WTC11 (cell line): ENCODE data around the gene C10orf90. TPM values are rescaled to one million over a fixed set of nuclear protein-coding genes. Genes with fewer than 3 reads are reported as not detected.

ENCODE experiments used
- ATAC-seq: fragments of 200-7000 bp; cut with Tn5 transposase; 2 replicates; pipeline ENCODE4 v1.10.0; 2021; ENCODE audit warnings: mild to moderate bottlenecking, moderate library complexity
- CTCF ChIA-PET: fragments of 300-600 bp; sonication (Branson Sonifier 250); formaldehyde crosslinking; loops from one replicate; lab custom pipeline; 2021; ENCODE audit warnings: antibody characterized with exemption; lab: Charles Lee
- POLR2A ChIA-PET: fragments of 350-600 bp; sonication (Branson Sonifier 250); formaldehyde crosslinking; loops from one replicate; lab custom pipeline; 2021; ENCODE audit warnings: antibody characterized with exemption; lab: Charles Lee
- DNase-seq: peaks from one replicate; pipeline ENCODE4 v3.0.0; 2021; ENCODE audit warnings: low spot score
- H3K27ac Mint-ChIP-seq: 2 replicates; pipeline ENCODE4 v1.8.0; 2021; ENCODE audit warnings: mixed read lengths
- H3K27me3 Mint-ChIP-seq: 2 replicates; pipeline ENCODE4 v1.8.0; 2021; ENCODE audit warnings: low read depth, mild to moderate bottlenecking, moderate library complexity, mixed read lengths
- H3K36me3 Mint-ChIP-seq: 2 replicates; pipeline ENCODE4 v1.8.0; 2021; ENCODE audit warnings: mixed read lengths
- H3K4me1 Mint-ChIP-seq: 2 replicates; pipeline ENCODE4 v1.8.0; 2022; ENCODE audit warnings: mixed read lengths
- H3K4me3 Mint-ChIP-seq: 2 replicates; pipeline ENCODE4 v1.8.0; 2021; ENCODE audit warnings: mild to moderate bottlenecking, moderate library complexity, mixed read lengths
- H3K9me3 Mint-ChIP-seq: 2 replicates; pipeline ENCODE4 v1.8.0; 2021; ENCODE audit warnings: mixed read lengths
- ATF1 ChIP-seq: sonication (generic); formaldehyde crosslinking; IDR thresholded peaks from 2 replicates; pipeline ENCODE4 v1.8.1; 2023; ENCODE audit warnings: mild to moderate bottlenecking, moderate library complexity, missing genetic modification reagents
- CBFB ChIP-seq: sonication (generic); formaldehyde crosslinking; IDR thresholded peaks from 2 replicates; pipeline ENCODE4 v1.8.1; 2022; ENCODE audit warnings: mild to moderate bottlenecking, low read depth, missing genetic modification reagents
- CREM ChIP-seq: sonication (generic); formaldehyde crosslinking; IDR thresholded peaks from 2 replicates; pipeline ENCODE4 v1.8.1; 2022; ENCODE audit warnings: mild to moderate bottlenecking, missing genetic modification reagents, moderate library complexity
- FOXK1 ChIP-seq: sonication (generic); formaldehyde crosslinking; IDR thresholded peaks from 2 replicates; pipeline ENCODE4 v1.8.0; 2022; ENCODE audit warnings: mild to moderate bottlenecking, moderate library complexity, missing genetic modification reagents
- GTF2I ChIP-seq: fragments of 250-450 bp; sonication (Bioruptor Pico); conservative IDR thresholded peaks from 2 replicates; pipeline ENCODE4 v1.4.0; 2021; ENCODE audit warnings: mild to moderate bottlenecking
- SP1 ChIP-seq: sonication (generic); formaldehyde crosslinking; conservative IDR thresholded peaks from 2 replicates; pipeline ENCODE4 v1.8.1; 2022; ENCODE audit warnings: missing genetic modification reagents
- ZNF317 ChIP-seq: sonication (generic); formaldehyde crosslinking; IDR thresholded peaks from 2 replicates; pipeline ENCODE4 v1.8.1; 2023; ENCODE audit warnings: low read depth, mild to moderate bottlenecking, moderate library complexity, missing genetic modification reagents, borderline replicate concordance
- ZNF396 ChIP-seq: fragments of 250-450 bp; sonication (Bioruptor Pico); IDR thresholded peaks from 2 replicates; pipeline ENCODE4 v1.8.0; 2021; ENCODE audit warnings: mild to moderate bottlenecking, moderate library complexity, borderline replicate concordance
- total RNA-seq: library from RNA; stranded (reverse); gene quantifications from 3 replicates; pipeline ENCODE4 v1.2.3, GENCODE V29; 2021
- TF ChIP-seq, protein P1 (sequence below): fragments of 250-450 bp; sonication (Bioruptor Pico); IDR thresholded peaks from 2 replicates; pipeline ENCODE4 v1.9.0; 2021; ENCODE audit warnings: mild to moderate bottlenecking
- TF ChIP-seq, protein P2 (sequence below): sonication (generic); formaldehyde crosslinking; IDR thresholded peaks from 2 replicates; pipeline ENCODE4 v1.8.0; 2023; ENCODE audit warnings: missing genetic modification reagents, mild to moderate bottlenecking, borderline replicate concordance
- TF ChIP-seq, protein P3 (sequence below): sonication (generic); formaldehyde crosslinking; IDR thresholded peaks from 2 replicates; pipeline ENCODE4 v1.8.0; 2022; ENCODE audit warnings: mild to moderate bottlenecking, missing genetic modification reagents
- TF ChIP-seq, protein P4 (sequence below): sonication (generic); formaldehyde crosslinking; IDR thresholded peaks from 2 replicates; pipeline ENCODE4 v1.8.1; 2023; ENCODE audit warnings: mild to moderate bottlenecking, missing genetic modification reagents, moderate library complexity
- TF ChIP-seq, protein P5 (sequence below): sonication (generic); formaldehyde crosslinking; IDR thresholded peaks from 2 replicates; pipeline ENCODE4 v1.8.1; 2022; ENCODE audit warnings: missing genetic modification reagents, borderline replicate concordance

C10orf90 gene
- total RNA-seq, 1 experiment from 2014 or later = 0.85 TPM

DNA sequence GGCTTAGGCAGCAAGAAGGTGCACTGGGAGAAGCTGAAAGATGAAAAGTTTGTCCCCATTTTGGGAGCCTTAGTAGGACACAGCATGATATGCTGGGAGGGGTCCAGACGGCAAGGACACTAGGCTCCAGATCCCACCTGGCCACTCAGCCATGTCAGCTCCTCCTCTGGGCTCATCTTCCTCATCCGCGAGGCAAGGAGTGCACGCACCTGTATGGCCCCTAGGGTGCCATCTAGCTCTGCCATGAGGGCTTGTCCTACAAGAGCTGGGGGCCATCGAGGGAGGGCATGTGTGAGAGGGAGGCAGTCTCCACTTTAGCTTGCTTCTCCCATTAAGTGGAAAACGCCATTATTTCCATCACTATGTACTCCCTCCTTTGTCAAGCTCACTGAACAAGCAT lies 146.0 kb downstream of the C10orf90 start:
- POLR2A ChIA-PET = no interaction called here
- Mint-ChIP-seq H3K36me3 (no peaks in the 10 kb centered on the region), H3K4me3 (no peak overlapping the region), H3K27ac (no peak overlapping the region), H3K4me1 (peaks cover 14% of the 10 kb centered on the region), H3K27me3 (no peaks in the 10 kb centered on the region), H3K9me3 (peaks cover 5% of the 10 kb centered on the region; the same call in 1 of the 2 replicates)
- ATAC-seq (no peak), DNase-seq (no peak)
- CTCF ChIA-PET = interaction anchor here (1.0 kb wide), 1 partner anchor 75 kb away, joined by 3 read pairs; no protein-coding TSS in a partner anchor
- TF ChIP-seq ZNF317 (CRISPR knock-in tag) (no peak), CREM (CRISPR knock-in tag) (no peak), GTF2I (no peak), CBFB (no peak), ATF1 (CRISPR knock-in tag) (no peak), ZNF396 (CRISPR knock-in tag) (no peak), FOXK1 (no peak)
- TF ChIP-seq, protein P1, sequence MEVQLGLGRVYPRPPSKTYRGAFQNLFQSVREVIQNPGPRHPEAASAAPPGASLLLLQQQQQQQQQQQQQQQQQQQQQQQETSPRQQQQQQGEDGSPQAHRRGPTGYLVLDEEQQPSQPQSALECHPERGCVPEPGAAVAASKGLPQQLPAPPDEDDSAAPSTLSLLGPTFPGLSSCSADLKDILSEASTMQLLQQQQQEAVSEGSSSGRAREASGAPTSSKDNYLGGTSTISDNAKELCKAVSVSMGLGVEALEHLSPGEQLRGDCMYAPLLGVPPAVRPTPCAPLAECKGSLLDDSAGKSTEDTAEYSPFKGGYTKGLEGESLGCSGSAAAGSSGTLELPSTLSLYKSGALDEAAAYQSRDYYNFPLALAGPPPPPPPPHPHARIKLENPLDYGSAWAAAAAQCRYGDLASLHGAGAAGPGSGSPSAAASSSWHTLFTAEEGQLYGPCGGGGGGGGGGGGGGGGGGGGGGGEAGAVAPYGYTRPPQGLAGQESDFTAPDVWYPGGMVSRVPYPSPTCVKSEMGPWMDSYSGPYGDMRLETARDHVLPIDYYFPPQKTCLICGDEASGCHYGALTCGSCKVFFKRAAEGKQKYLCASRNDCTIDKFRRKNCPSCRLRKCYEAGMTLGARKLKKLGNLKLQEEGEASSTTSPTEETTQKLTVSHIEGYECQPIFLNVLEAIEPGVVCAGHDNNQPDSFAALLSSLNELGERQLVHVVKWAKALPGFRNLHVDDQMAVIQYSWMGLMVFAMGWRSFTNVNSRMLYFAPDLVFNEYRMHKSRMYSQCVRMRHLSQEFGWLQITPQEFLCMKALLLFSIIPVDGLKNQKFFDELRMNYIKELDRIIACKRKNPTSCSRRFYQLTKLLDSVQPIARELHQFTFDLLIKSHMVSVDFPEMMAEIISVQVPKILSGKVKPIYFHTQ (CRISPR knock-in tag) = no peak
- TF ChIP-seq, protein P2, sequence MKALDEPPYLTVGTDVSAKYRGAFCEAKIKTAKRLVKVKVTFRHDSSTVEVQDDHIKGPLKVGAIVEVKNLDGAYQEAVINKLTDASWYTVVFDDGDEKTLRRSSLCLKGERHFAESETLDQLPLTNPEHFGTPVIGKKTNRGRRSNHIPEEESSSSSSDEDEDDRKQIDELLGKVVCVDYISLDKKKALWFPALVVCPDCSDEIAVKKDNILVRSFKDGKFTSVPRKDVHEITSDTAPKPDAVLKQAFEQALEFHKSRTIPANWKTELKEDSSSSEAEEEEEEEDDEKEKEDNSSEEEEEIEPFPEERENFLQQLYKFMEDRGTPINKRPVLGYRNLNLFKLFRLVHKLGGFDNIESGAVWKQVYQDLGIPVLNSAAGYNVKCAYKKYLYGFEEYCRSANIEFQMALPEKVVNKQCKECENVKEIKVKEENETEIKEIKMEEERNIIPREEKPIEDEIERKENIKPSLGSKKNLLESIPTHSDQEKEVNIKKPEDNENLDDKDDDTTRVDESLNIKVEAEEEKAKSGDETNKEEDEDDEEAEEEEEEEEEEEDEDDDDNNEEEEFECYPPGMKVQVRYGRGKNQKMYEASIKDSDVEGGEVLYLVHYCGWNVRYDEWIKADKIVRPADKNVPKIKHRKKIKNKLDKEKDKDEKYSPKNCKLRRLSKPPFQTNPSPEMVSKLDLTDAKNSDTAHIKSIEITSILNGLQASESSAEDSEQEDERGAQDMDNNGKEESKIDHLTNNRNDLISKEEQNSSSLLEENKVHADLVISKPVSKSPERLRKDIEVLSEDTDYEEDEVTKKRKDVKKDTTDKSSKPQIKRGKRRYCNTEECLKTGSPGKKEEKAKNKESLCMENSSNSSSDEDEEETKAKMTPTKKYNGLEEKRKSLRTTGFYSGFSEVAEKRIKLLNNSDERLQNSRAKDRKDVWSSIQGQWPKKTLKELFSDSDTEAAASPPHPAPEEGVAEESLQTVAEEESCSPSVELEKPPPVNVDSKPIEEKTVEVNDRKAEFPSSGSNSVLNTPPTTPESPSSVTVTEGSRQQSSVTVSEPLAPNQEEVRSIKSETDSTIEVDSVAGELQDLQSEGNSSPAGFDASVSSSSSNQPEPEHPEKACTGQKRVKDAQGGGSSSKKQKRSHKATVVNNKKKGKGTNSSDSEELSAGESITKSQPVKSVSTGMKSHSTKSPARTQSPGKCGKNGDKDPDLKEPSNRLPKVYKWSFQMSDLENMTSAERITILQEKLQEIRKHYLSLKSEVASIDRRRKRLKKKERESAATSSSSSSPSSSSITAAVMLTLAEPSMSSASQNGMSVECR (CRISPR knock-in tag) = no peak
- TF ChIP-seq, protein P3, sequence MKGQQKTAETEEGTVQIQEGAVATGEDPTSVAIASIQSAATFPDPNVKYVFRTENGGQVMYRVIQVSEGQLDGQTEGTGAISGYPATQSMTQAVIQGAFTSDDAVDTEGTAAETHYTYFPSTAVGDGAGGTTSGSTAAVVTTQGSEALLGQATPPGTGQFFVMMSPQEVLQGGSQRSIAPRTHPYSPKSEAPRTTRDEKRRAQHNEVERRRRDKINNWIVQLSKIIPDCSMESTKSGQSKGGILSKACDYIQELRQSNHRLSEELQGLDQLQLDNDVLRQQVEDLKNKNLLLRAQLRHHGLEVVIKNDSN = no peak

DNA sequence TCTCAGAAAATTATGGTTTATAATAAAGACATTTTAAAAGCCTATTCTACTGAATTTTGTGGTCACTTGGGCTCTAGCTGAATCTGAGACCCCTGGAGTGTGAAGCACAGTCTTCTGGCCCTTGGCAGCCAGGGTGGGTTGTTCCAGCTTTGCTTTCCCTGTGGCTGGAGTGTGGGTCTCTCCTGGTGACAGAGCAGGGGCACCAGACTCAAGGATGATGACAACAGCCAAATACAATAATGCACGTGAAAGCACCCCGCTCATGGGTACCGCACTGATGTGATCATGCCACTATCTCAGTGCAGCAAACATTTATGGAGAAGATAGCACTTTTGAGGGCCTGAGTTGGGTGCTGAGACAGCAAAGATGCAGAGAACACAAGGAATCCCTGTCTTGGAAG lies 147.4 kb downstream of the C10orf90 start:
- CTCF ChIA-PET = no interaction called here
- Mint-ChIP-seq H3K36me3 (peaks cover under 1% of the 10 kb centered on the region; the same call in 1 of the 2 replicates), H3K4me1 (peaks cover 13% of the 10 kb centered on the region), H3K9me3 (peaks cover 6% of the 10 kb centered on the region), H3K27ac (no peak overlapping the region), H3K4me3 (no peak overlapping the region), H3K27me3 (no peaks in the 10 kb centered on the region)
- POLR2A ChIA-PET = no interaction called here
- TF ChIP-seq, protein P4, sequence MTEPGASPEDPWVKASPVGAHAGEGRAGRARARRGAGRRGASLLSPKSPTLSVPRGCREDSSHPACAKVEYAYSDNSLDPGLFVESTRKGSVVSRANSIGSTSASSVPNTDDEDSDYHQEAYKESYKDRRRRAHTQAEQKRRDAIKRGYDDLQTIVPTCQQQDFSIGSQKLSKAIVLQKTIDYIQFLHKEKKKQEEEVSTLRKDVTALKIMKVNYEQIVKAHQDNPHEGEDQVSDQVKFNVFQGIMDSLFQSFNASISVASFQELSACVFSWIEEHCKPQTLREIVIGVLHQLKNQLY (CRISPR knock-in tag) = no peak
- TF ChIP-seq SP1 (CRISPR knock-in tag) = no peak
- TF ChIP-seq, protein P5, sequence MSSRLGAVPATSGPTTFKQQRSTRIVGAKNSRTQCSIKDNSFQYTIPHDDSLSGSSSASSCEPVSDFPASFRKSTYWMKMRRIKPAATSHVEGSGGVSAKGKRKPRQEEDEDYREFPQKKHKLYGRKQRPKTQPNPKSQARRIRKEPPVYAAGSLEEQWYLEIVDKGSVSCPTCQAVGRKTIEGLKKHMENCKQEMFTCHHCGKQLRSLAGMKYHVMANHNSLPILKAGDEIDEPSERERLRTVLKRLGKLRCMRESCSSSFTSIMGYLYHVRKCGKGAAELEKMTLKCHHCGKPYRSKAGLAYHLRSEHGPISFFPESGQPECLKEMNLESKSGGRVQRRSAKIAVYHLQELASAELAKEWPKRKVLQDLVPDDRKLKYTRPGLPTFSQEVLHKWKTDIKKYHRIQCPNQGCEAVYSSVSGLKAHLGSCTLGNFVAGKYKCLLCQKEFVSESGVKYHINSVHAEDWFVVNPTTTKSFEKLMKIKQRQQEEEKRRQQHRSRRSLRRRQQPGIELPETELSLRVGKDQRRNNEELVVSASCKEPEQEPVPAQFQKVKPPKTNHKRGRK (CRISPR knock-in tag) = no peak
- ATAC-seq (no peak), DNase-seq (no peak)
